ENCODE measurements around the gene MRPS5.

Gene MRPS5

DNA sequence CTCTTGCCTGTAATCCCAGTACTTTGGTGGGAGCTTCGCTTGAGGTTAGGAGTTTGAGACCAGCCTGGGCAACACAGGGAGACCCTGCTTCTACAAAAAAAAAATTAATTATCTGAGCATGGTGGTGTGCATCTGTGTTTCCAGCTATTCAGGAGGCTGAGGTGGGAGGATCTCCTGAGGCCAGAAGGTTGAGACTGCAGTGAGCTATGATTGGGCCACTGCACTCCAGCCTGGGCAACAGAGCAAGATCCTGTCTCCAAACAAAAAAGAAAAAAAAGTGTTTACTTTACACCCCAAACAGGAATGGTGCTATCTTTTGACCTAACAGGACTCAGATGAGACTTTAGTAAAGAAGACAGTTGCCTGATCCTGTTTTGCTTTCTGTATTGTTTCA, 60.5 kb downstream of the MRPS5 start:
- H3K36me3 Mint-ChIP-seq (ENCODE audit: low read depth): no peaks in the 10 kb centered on the region
- H3K9me3 Mint-ChIP-seq: no peaks in the 10 kb centered on the region
- H3K27me3 Mint-ChIP-seq: no peaks in the 10 kb centered on the region
- intact Hi-C loops (cut with micrococcal nuclease): no loop called here
- no peak overlapping the region for H3K4me3 Mint-ChIP-seq
- H3K4me1 Mint-ChIP-seq (ENCODE audit: low read depth): no peaks in the 10 kb centered on the region
- H3K27ac Mint-ChIP-seq: no peak overlapping the region

DNA sequence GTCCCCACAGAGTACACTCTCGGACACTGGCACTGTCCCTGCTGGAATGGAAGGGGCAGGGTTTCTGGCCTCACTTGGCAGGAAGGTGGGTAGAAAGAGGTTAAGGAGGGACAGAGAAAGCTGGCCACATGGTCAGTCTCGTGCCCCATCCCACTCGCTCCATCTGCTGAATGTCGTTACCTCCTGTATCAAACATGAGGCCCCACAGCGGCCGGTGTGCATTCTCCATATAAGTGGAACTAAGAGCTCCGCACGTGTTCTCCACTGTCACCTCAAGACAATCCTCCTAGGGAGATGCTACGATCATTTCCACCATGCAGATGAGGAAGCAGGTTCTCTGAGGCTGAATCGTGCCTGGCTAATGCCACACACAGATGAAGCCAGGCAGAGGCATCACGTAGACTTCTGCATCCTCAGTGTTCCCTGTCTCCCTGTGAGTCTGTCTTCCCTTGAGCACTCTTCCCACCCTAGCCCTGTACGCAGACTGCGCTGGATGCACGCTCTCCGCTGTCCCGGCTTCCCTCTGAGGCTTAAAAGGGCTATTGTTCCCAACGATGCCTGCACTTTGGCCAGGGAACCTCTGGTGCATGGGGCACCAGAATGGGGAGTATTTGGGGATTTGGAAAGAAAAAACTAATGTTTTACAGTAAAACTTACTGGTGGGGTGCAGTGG, 61.0 kb downstream of the MRPS5 start:
- Mint-ChIP-seq H3K4me3 (no peak overlapping the region), H3K27me3 (peaks cover 2% of the 10 kb centered on the region), H3K9me3 (no peaks in the 10 kb centered on the region), H3K4me1 (ENCODE audit: low read depth) (no peaks in the 10 kb centered on the region), H3K36me3 (ENCODE audit: low read depth) (no peaks in the 10 kb centered on the region), H3K27ac (no peak overlapping the region)
- intact Hi-C loops (cut with micrococcal nuclease): no loop called here

DNA sequence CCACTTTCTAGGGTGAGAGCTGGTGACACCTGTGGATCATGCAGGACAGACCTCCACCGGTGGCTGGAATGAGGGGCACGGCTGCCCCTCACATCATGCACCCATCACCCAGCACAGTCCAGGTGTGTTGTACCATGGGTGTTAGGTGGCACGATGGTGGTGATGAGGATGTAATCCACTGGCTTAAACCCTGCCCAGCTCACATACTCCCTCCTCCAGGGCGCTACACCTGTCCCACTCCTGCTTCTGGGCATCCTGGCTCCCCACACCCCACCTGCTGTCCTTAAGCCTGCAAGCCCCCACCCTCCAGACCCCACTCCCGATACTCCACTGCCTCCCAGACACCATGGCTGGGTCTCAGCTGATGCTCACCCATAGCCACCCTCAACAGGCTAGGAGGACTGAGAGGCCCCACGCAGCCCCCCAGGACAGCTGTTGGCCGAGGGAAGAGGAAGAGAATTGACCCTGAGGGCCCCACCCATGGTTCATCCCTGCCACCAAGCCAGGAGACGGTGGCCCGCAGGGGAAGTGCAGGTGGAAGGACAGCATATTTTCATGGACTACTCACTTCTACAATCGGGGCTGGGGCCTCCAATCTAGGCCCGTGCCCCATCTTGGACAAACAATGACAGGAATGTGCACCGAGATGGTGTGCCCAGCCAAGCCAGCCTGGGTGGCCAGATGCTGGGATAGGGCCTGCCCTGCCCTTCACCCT, 61.8 kb downstream of the MRPS5 start:
- peaks cover 2% of the 10 kb centered on the region for H3K27me3 Mint-ChIP-seq
- intact Hi-C loops (cut with micrococcal nuclease): no loop called here
- H3K9me3 Mint-ChIP-seq: no peaks in the 10 kb centered on the region
- no peak overlapping the region for H3K4me3 Mint-ChIP-seq
- no peaks in the 10 kb centered on the region for H3K36me3 Mint-ChIP-seq (ENCODE audit: low read depth)
- no peak overlapping the region for H3K27ac Mint-ChIP-seq
- no peaks in the 10 kb centered on the region for H3K4me1 Mint-ChIP-seq (ENCODE audit: low read depth)

DNA sequence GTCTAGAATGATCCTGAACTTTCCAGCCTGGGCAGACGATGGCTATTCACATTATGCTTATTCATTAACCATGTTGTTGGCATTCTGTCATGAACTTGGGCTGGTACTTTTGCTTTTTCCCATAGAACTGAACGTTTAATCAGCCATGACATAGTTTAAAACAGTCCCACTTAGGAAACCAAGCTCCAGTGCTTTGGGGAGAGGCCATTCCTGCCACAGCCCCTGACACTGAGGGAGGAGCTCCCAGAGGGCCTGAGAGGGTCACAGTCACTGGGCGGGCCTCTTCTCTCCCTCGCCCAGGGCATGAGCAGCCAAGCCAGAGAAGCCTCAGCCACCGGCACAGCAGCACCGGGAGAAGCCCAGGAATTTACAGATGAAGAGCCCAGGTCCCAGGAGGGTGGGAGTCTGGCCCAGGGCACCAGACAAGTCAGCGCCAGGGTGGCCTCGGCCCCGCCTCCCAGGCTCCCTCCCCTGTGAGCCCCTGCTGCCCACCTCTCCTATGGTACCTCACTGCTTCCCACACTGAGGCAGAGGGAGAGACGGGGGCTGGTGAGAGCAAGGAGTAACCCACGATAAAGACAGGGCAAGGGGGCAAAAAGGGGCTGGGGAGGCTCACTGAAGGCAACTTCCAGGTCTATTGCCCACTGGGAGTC, 62.5 kb downstream of the MRPS5 start:
- Mint-ChIP-seq H3K4me3 (no peak overlapping the region), H3K36me3 (ENCODE audit: low read depth) (no peaks in the 10 kb centered on the region), H3K27me3 (peaks cover 6% of the 10 kb centered on the region), H3K9me3 (no peaks in the 10 kb centered on the region), H3K4me1 (ENCODE audit: low read depth) (no peaks in the 10 kb centered on the region), H3K27ac (no peak overlapping the region)
- intact Hi-C loops (cut with micrococcal nuclease): no loop called here

DNA sequence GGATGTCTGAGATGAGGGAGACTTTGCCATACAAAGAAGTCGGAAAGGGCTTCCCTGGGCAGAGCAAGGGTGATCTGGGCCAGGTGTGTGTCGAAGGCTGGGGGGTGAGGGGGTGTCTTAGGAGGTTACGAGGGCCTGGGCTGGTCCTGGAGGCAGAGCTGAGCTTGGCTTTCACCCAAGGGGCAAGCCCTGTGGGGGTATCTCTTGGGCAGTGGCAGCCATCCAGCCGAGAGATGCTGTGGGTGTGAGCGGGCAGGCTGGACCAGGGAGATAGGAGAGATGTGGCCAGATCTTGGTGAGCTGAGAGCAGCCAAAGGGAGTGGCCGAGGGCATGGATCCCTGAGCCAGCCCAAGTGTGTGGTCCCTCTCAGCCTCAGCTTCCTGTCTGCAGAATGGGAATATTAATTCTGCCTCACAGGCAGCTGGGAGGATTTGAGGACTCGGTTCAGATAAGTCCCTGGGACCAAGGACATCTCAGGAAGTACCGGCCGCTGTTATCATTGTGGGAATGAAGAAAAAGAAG, 63.1 kb downstream of the MRPS5 start:
- no peak overlapping the region for H3K27ac Mint-ChIP-seq
- H3K9me3 Mint-ChIP-seq: no peaks in the 10 kb centered on the region
- H3K27me3 Mint-ChIP-seq: peaks cover 9% of the 10 kb centered on the region
- H3K36me3 Mint-ChIP-seq (ENCODE audit: low read depth): no peaks in the 10 kb centered on the region
- H3K4me1 Mint-ChIP-seq (ENCODE audit: low read depth): no peaks in the 10 kb centered on the region
- H3K4me3 Mint-ChIP-seq: no peak overlapping the region
- intact Hi-C loops (cut with micrococcal nuclease): no loop called here

DNA sequence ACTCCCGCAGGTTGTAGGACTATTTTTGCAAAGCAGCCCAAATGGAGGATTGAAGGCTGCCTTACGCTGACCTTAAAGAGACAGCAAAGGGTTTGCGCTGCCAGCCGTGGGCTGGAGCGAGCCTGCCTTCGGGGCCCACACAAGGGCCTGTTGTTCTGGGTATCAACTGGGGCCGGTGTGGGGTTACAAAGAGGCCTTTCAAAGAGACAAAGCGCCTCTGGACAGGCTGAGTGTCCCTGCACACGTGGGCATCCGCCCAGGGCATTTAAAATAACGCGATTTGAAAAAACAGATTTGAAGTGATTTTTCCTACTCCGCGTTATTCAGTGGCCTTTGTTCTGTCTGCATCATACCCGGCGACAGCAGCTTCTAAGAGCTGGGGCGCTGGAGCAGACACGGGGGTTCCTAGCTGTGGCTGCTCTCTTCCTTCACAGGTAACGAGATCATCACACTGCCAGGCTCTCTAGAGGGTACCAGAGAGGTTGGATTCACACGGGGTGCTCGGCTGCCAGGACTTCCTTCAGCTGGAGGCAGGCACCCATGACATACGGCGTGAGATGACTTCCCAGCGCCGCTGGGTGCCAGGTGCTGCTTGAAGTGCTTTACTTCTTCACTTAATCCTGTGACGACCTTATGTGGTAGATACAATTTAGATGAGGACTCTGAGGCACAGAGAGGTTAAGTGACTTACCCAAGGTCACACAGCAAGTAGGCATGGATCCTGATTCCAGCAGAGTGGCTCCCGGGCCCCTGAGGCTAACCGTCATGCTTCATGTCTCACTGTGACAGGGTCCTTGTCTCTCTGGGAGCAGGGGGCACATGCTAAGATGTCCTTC, 63.9 kb downstream of the MRPS5 start:
- Mint-ChIP-seq H3K27ac (no peak overlapping the region), H3K27me3 (peaks cover 11% of the 10 kb centered on the region), H3K4me1 (ENCODE audit: low read depth) (no peaks in the 10 kb centered on the region), H3K9me3 (no peaks in the 10 kb centered on the region), H3K4me3 (no peak overlapping the region), H3K36me3 (ENCODE audit: low read depth) (no peaks in the 10 kb centered on the region)
- intact Hi-C loops (cut with micrococcal nuclease): no loop called here

DNA sequence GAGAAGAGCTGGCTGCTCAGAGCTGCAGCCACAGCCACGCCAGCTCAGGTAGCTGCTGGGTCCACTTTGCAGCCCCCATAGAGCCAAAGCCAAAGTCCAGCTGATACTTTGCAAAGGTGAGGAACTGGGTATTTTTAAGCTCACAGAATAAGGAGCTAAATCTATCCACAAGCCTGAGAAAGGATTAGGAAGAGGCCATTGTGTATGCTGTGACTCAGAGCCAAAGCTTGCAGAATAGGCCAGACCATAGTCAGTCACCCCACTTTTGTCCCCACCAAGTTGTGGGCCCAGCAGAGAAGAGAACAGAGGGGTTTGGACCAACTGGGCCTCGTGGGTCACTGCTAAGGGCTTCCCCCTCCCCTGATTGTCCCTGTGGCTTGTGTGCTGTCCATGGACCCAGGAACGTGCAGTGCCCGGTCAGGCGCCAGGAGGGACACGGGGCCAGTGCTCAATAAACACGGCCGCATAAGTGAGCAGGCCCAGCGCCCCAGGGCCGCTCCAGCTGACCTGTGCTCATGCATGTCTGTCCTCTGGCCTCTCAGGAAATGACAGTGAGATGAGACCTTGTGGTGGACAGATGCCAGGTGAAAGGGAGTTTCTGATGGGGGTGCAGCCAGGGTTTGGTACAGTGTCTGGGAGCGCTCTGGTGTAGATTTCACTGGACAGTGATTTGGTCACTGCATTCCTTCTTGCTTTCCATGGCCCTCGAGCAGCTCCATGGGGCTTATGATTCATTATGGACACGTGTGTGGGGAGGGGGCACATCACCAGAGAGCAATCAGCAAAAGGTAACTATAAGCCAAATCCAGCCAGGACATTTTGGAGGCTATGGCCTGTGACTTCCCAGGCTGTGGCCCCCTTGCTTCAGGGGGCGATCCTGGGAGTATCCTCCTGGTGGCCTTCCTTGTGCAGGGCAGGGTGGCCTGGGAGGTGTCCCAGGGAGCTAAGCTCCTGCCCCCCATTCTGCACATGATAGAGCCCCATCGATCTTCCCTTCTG, 64.8 kb downstream of the MRPS5 start:
- Mint-ChIP-seq H3K36me3 (ENCODE audit: low read depth) (no peaks in the 10 kb centered on the region), H3K4me1 (ENCODE audit: low read depth) (no peaks in the 10 kb centered on the region), H3K27me3 (peaks cover 13% of the 10 kb centered on the region), H3K27ac (no peak overlapping the region), H3K4me3 (no peak overlapping the region), H3K9me3 (no peaks in the 10 kb centered on the region)
- intact Hi-C loops (cut with micrococcal nuclease): no loop called here

DNA sequence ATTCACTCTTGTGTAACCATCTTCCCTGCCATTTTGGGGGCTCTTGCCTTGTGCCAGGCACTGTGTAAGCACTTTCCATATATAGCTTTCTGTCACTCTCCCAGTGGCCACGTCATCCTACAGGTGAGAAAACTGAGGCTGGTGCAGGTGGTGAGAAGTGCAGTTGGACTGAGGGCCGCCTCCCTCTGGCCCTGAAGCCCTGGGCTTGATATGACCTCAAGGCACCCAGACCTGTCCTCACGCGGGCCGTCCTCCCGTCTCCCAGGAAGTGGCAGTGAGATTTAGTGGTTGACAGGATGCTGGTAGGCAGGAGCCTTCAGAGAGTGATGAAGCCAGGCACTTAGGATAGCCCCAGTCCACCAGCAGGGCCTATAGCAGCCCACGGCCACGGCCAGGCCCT, 65.6 kb downstream of the MRPS5 start:
- Mint-ChIP-seq H3K27ac (no peak overlapping the region), H3K27me3 (peaks cover 13% of the 10 kb centered on the region), H3K4me3 (no peak overlapping the region), H3K4me1 (ENCODE audit: low read depth) (no peaks in the 10 kb centered on the region), H3K36me3 (ENCODE audit: low read depth) (no peaks in the 10 kb centered on the region), H3K9me3 (no peaks in the 10 kb centered on the region)
- intact Hi-C loops (cut with micrococcal nuclease): no loop called here

DNA sequence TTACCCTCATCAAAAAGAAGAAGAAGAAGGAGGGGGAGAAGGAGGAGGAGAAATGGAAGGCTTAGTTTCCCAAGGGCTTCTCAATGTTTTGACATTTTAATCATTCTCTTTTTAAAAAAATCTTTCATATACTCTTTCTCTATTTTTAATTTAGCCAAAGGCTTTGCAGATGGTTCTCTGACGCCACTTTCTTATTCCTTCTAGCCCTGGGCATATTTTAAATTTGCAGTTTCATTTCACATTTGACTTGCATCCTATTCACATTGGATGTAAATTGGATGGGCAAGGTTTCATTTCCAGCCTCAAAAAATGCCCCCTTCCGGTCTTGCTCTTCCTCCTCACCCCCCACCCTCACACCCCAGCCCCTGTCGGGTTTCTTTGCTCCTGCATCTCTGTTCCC, 66.3 kb downstream of the MRPS5 start:
- Mint-ChIP-seq H3K4me1 (ENCODE audit: low read depth) (no peaks in the 10 kb centered on the region), H3K27ac (no peak overlapping the region), H3K36me3 (ENCODE audit: low read depth) (no peaks in the 10 kb centered on the region), H3K27me3 (peaks cover 17% of the 10 kb centered on the region), H3K4me3 (no peak overlapping the region), H3K9me3 (no peaks in the 10 kb centered on the region)
- intact Hi-C loops (cut with micrococcal nuclease): no loop called here

DNA sequence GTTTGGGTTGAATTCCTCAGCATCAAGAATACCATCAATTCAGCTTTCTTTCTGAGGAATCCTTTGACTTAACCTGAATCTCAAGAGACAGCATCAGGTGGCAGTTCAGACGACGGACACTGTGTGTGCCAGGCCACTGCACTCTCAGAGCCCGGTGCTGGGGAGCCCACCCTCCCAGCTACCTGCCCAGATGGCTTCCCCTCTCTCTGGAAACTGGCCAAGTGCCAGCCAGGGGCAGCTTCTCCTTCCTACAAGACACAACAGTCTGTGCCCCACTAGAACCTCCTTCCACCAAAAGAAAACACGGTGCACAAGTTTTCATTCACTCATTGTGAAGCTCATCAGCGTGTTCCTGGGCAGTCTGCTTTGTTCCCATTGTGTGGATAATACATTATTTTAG, 67.6 kb downstream of the MRPS5 start:
- no peaks in the 10 kb centered on the region for H3K9me3 Mint-ChIP-seq
- H3K27ac Mint-ChIP-seq: no peak overlapping the region
- peaks cover 17% of the 10 kb centered on the region for H3K27me3 Mint-ChIP-seq

DNA sequence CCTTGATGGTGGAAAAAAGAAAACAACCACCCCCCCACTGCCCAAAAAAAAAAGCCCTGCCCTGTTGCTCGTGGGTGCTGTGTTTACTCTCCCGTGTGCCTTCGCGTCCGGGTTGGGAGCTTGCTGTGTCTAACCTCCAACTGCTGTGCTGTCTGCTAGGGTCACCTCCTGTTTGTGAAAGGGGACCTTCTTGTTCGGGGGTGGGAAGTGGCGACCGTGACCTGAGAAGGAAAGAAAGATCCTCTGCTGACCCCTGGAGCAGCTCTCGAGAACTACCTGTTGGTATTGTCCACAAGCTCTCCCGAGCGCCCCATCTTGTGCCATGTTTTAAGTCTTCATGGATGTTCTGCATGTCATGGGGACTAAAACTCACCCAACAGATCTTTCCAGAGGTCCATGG, 68.1 kb downstream of the MRPS5 start:
- intact Hi-C loops (cut with micrococcal nuclease): no loop called here

More for the DNA sequence above, 67.6 kb downstream of the MRPS5 start:
- intact Hi-C loops (cut with micrococcal nuclease): no loop called here
- no peak overlapping the region for H3K4me3 Mint-ChIP-seq
- H3K4me1 Mint-ChIP-seq (ENCODE audit: low read depth): no peaks in the 10 kb centered on the region
- no peaks in the 10 kb centered on the region for H3K36me3 Mint-ChIP-seq (ENCODE audit: low read depth)

DNA sequence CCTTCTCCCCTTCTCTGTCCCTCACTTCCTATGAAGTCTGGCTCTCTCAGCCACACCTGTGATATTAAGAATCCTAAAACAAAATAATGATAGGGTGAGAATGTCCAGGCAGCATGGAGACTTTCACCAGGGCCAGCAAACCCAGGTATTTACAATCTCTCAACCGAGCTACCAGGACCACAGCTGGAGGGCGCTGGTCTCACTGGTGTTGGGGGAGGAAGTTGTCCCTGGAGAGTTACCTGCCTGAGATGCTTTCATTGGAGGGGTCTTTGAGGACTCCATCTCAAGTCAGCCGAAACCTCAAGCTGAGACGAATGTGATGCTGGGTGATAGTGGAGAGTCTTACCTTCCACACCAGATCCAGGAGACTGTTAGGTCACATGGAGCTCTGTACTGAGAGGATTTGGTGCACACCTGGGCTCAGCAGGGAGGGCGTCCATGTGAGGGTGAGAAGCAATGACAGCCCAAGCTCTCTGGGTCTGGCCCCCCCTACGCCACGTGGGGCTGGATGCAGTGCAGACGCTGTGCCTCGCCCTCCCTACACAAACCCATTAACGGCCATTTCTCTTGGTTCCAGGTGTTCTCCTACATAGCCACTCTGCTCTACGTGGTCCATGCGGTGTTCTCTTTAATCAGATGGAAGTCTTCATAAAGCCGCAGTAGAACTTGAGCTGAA, 68.7 kb downstream of the MRPS5 start:
- Mint-ChIP-seq H3K4me3 (no peak overlapping the region), H3K27me3 (peaks cover 17% of the 10 kb centered on the region), H3K27ac (no peak overlapping the region), H3K36me3 (ENCODE audit: low read depth) (no peaks in the 10 kb centered on the region), H3K9me3 (no peaks in the 10 kb centered on the region), H3K4me1 (ENCODE audit: low read depth) (no peaks in the 10 kb centered on the region)
- intact Hi-C loops (cut with micrococcal nuclease): no loop called here

More for the DNA sequence above, 68.1 kb downstream of the MRPS5 start:
- H3K4me3 Mint-ChIP-seq: no peak overlapping the region
- no peak overlapping the region for H3K27ac Mint-ChIP-seq
- H3K36me3 Mint-ChIP-seq (ENCODE audit: low read depth): no peaks in the 10 kb centered on the region
- no peaks in the 10 kb centered on the region for H3K4me1 Mint-ChIP-seq (ENCODE audit: low read depth)
- no peaks in the 10 kb centered on the region for H3K9me3 Mint-ChIP-seq
- H3K27me3 Mint-ChIP-seq: peaks cover 17% of the 10 kb centered on the region
